Measurements from ENCODE around the gene TRMT6. TPM values are rescaled to one million over a fixed set of nuclear protein-coding genes. Genes with fewer than 3 reads are reported as not detected.

Gene TRMT6
- total RNA-seq, 4 donors from 2014 or later: 9.5 to 13.6 (median 12.5) TPM

GRCh38 chr20:5936238-5936637 is 14.1 kb downstream of the TRMT6 start:
- 64 to 93% methylated on average over 3 of the region's 3 CpGs for whole genome bisulfite sequencing, 2 donors (ENCODE audit: low coverage in 1 of 2)
- TF ChIP-seq CTCF (IDR thresholded peaks at IDR 0.05) (no peak), EP300 (IDR thresholded peaks at IDR 0.05) (no peak), POLR2AphosphoS5 (IDR thresholded peaks at IDR 0.05) (no peak), POLR2A (IDR thresholded peaks at IDR 0.05) (no peak)
- no peak for ATAC-seq

GRCh38 chr20:5935384-5935783 is 14.9 kb downstream of the TRMT6 start:
- H3K36me3 ChIP-seq: peaks cover 0 to 30% of the 10 kb centered on the region in 2 donors
- no peaks in the 10 kb centered on the region for H3K9me3 ChIP-seq
- H3K4me1 ChIP-seq: no peaks in the 10 kb centered on the region
- H3K27me3 ChIP-seq: no peaks in the 10 kb centered on the region
- WGBS, 2 donors (ENCODE audit: low coverage in 1 of 2): 62 to 71% methylated on average over 1 of the region's 1 CpG
- no peak for TF ChIP-seq EP300 (IDR thresholded peaks at IDR 0.05)
- TF ChIP-seq CTCF (IDR thresholded peaks at IDR 0.05): no peak
- no peak for TF ChIP-seq POLR2A (IDR thresholded peaks at IDR 0.05)
- no peak for TF ChIP-seq POLR2AphosphoS5 (IDR thresholded peaks at IDR 0.05)
- H3K4me3 ChIP-seq: no peak overlapping the region
- no peak overlapping the region for H3K27ac ChIP-seq
- no peak for ATAC-seq

More at GRCh38 chr20:5936238-5936637, 14.1 kb downstream of the TRMT6 start:
- Histone ChIP-seq H3K4me1 (no peaks in the 10 kb centered on the region), H3K9me3 (no peaks in the 10 kb centered on the region), H3K36me3 (peaks cover 0 to 38% of the 10 kb centered on the region in 2 donors), H3K4me3 (no peak overlapping the region), H3K27me3 (no peaks in the 10 kb centered on the region), H3K27ac (no peak overlapping the region)

- ATAC-seq: no peak
Measured at GRCh38 chr20:5933802-5934436, 16.4 kb downstream of the TRMT6 start.

GRCh38 chr20:5932796-5933195 is 17.5 kb downstream of the TRMT6 start:
- no peak for ATAC-seq

More at GRCh38 chr20:5933802-5934436, 16.4 kb downstream of the TRMT6 start:
- Histone ChIP-seq H3K4me1 (no peaks in the 10 kb centered on the region), H3K27me3 (no peaks in the 10 kb centered on the region), H3K36me3 (peaks cover 0 to 15% of the 10 kb centered on the region in 2 donors), H3K4me3 (no peak overlapping the region), H3K9me3 (no peaks in the 10 kb centered on the region), H3K27ac (no peak overlapping the region)
- TF ChIP-seq POLR2AphosphoS5 (IDR thresholded peaks at IDR 0.05) (no peak), EP300 (IDR thresholded peaks at IDR 0.05) (no peak), CTCF (IDR thresholded peaks at IDR 0.05) (no peak), POLR2A (IDR thresholded peaks at IDR 0.05) (no peak)
- 42 to 60% methylated on average over 1 to 7 of the region's 7 CpGs for WGBS, 2 donors (ENCODE audit: low coverage in 1 of 2)

More at GRCh38 chr20:5932796-5933195, 17.5 kb downstream of the TRMT6 start:
- H3K27ac ChIP-seq: no peak overlapping the region
- H3K9me3 ChIP-seq: no peaks in the 10 kb centered on the region
- no peaks in the 10 kb centered on the region for H3K4me1 ChIP-seq
- WGBS, 2 donors (ENCODE audit: low coverage in 1 of 2): 66 to 70% methylated on average over 3 of the region's 3 CpGs
- H3K27me3 ChIP-seq: no peaks in the 10 kb centered on the region
- peaks cover 0 to 4% of the 10 kb centered on the region in 2 donors for H3K36me3 ChIP-seq
- H3K4me3 ChIP-seq: no peak overlapping the region
- no peak for TF ChIP-seq EP300 (IDR thresholded peaks at IDR 0.05)
- no peak for TF ChIP-seq CTCF (IDR thresholded peaks at IDR 0.05)
- no peak for TF ChIP-seq POLR2A (IDR thresholded peaks at IDR 0.05)
- TF ChIP-seq POLR2AphosphoS5 (IDR thresholded peaks at IDR 0.05): no peak
